GM23338 (cell line): ENCODE measurements around the gene PIAS4. TPM values are rescaled to one million over a fixed set of nuclear protein-coding genes. Genes with fewer than 3 reads are reported as not detected.

Source experiments
- ATAC-seq: fragments of 200-7000 bp; cut with Tn5 transposase; 3 replicates; pipeline ENCODE4 v1.9.1; 2020
- DNase-seq: peaks from one replicate; pipeline ENCODE4 v3.0.0-alpha.2; 2015; ENCODE audit warnings: low spot score
- H2AFZ ChIP-seq: fragments of 200-600 bp; sonication (generic); 2 replicates; pipeline ENCODE4 v1.8.0; 2016; ENCODE audit warnings: antibody characterized with exemption, mild to moderate bottlenecking, moderate library complexity
- H3F3A ChIP-seq: fragments of 200-600 bp; sonication (generic); replicated peaks from 2 replicates; pipeline ENCODE4 v1.8.0; 2017; ENCODE audit warnings: antibody characterized with exemption, mixed run types, low read depth
- H3K27ac ChIP-seq: fragments of 200-600 bp; sonication (generic); 2 replicates; pipeline ENCODE4 v1.6.1; 2016; ENCODE audit warnings: low read depth
- H3K27me3 ChIP-seq: fragments of 200-600 bp; sonication (generic); 2 replicates; pipeline ENCODE4 v1.8.0; 2016; ENCODE audit warnings: mild to moderate bottlenecking, mixed run types, moderate library complexity; ENCODE audit not compliant: insufficient read depth
- H3K36me3 ChIP-seq: fragments of 200-600 bp; sonication (generic); 2 replicates; pipeline ENCODE4 v1.8.0; 2016; ENCODE audit warnings: mild to moderate bottlenecking; ENCODE audit not compliant: insufficient read depth
- H3K4me1 ChIP-seq: fragments of 200-600 bp; sonication (generic); 2 replicates; pipeline ENCODE4 v1.8.0; 2016; ENCODE audit warnings: mild to moderate bottlenecking, moderate library complexity; ENCODE audit not compliant: insufficient read depth
- H3K4me2 ChIP-seq: fragments of 200-600 bp; sonication (generic); 2 replicates; pipeline ENCODE4 v1.7.1; 2017; ENCODE audit warnings: mixed run types
- H3K4me3 ChIP-seq: fragments of 200-600 bp; sonication (generic); 2 replicates; pipeline ENCODE4 v1.6.1; 2016; ENCODE audit warnings: mixed run types
- H3K79me2 ChIP-seq: fragments of 200-600 bp; sonication (generic); replicated peaks from 2 replicates; pipeline ENCODE4 v1.8.0; 2017; ENCODE audit warnings: mild to moderate bottlenecking; ENCODE audit not compliant: insufficient read depth
- H3K9me2 ChIP-seq: fragments of 200-600 bp; sonication (generic); 2 replicates; pipeline ENCODE4 v1.8.0; 2017; ENCODE audit not compliant: insufficient read depth
- H4K20me1 ChIP-seq: fragments of 200-600 bp; sonication (generic); replicated peaks from 2 replicates; pipeline ENCODE4 v1.8.0; 2017; ENCODE audit warnings: mild to moderate bottlenecking; ENCODE audit not compliant: insufficient read depth
- H3K27ac Mint-ChIP-seq: 2 replicates; pipeline ENCODE4 v1.8.0; 2020; ENCODE audit warnings: inconsistent platforms, mild to moderate bottlenecking, moderate library complexity, mixed read lengths
- H3K27me3 Mint-ChIP-seq: 3 replicates; pipeline ENCODE4 v1.8.0; 2022; ENCODE audit warnings: low read depth, mild to moderate bottlenecking, moderate library complexity, mixed read lengths, inconsistent platforms; ENCODE audit not compliant: insufficient read depth, poor library complexity
- H3K36me3 Mint-ChIP-seq: 3 replicates; pipeline ENCODE4 v1.8.0; 2021; ENCODE audit warnings: low read depth, mild to moderate bottlenecking, inconsistent platforms, moderate library complexity, mixed read lengths
- H3K4me1 Mint-ChIP-seq: 3 replicates; pipeline ENCODE4 v1.8.0; 2020; ENCODE audit warnings: mild to moderate bottlenecking, inconsistent platforms, mixed read lengths
- H3K4me3 Mint-ChIP-seq: 3 replicates; pipeline ENCODE4 v1.8.0; 2021; ENCODE audit warnings: moderate library complexity, mild to moderate bottlenecking, inconsistent platforms, mixed read lengths
- H3K9me3 Mint-ChIP-seq: 3 replicates; pipeline ENCODE4 v1.8.0; 2020; ENCODE audit warnings: moderate library complexity, mild to moderate bottlenecking, inconsistent platforms, mixed read lengths
- CREB1 ChIP-seq: fragments of 250-450 bp; sonication (Bioruptor Pico); IDR thresholded peaks from 2 replicates; pipeline ENCODE4 v1.5.0; 2020; ENCODE audit warnings: low read depth, mild to moderate bottlenecking, moderate library complexity
- CTCF ChIP-seq, 2 experiments: fragments of 200-600 bp in 1 of 2; sonication (generic) in 1 of 2; conservative IDR thresholded peaks; 2 replicates each; pipeline versions ENCODE4 v1.5.1 to v1.6.1; 2016 to 2017; ENCODE audit warnings: antibody characterized with exemption in 2 of 2, low read depth in 2 of 2, mild to moderate bottlenecking in 2 of 2, moderate library complexity in 1 of 2
- EZH2phosphoT487 ChIP-seq: fragments of 200-600 bp; sonication (generic); IDR thresholded peaks from one replicate; pipeline ENCODE4 v1.8.1; 2018; ENCODE audit warnings: antibody characterized with exemption; ENCODE audit not compliant: unreplicated experiment
- JUNB ChIP-seq: IDR thresholded peaks from one replicate; pipeline ENCODE4 v1.6.1; 2016; ENCODE audit warnings: antibody characterized with exemption; ENCODE audit not compliant: unreplicated experiment
- NANOG ChIP-seq: IDR thresholded peaks from 2 replicates; pipeline ENCODE4 v1.6.1; 2016; ENCODE audit warnings: antibody characterized with exemption, borderline replicate concordance
- POLR2AphosphoS5 ChIP-seq: IDR thresholded peaks from 2 replicates; pipeline ENCODE4 v1.6.1; 2016; ENCODE audit warnings: antibody characterized with exemption, low read depth
- ZNF114 ChIP-seq: fragments of 250-450 bp; sonication (Bioruptor Pico); IDR thresholded peaks from 2 replicates; pipeline ENCODE4 v1.5.0; 2020; ENCODE audit warnings: mild to moderate bottlenecking, moderate library complexity
- ZNF331 ChIP-seq: fragments of 250-450 bp; sonication (Bioruptor Pico); IDR thresholded peaks from 2 replicates; pipeline ENCODE4 v1.5.0; 2020; ENCODE audit warnings: low read depth, mild to moderate bottlenecking, moderate library complexity
- polyA plus RNA-seq: library from polyadenylated mRNA; unstranded; fragments of >200 nt; fragmentation: Nextera tagmentation; extraction: Ambion mirVana; gene quantifications from 2 replicates; pipeline ENCODE4 v1.2.1, GENCODE V29; 2016
- total RNA-seq: library from RNA; depleted of rRNA; stranded (reverse); fragments of >200 nt; shearing (Covaris generic); gene quantifications from 2 replicates; pipeline ENCODE4 v1.2.3, GENCODE V29; 2014
- TF ChIP-seq, protein P1 (sequence below): fragments of 250-450 bp; sonication (Bioruptor Pico); IDR thresholded peaks from 2 replicates; pipeline ENCODE4 v1.5.0; 2020; ENCODE audit warnings: mild to moderate bottlenecking, moderate library complexity
- TF ChIP-seq, protein P2 (sequence below): IDR thresholded peaks from 2 replicates; pipeline ENCODE4 v1.6.1; 2016; ENCODE audit warnings: antibody characterized with exemption

The PIAS4 gene
- total and polyA plus RNA-seq, 2 experiments from 2014 or later: 17.0 to 48.4 TPM

DNA sequence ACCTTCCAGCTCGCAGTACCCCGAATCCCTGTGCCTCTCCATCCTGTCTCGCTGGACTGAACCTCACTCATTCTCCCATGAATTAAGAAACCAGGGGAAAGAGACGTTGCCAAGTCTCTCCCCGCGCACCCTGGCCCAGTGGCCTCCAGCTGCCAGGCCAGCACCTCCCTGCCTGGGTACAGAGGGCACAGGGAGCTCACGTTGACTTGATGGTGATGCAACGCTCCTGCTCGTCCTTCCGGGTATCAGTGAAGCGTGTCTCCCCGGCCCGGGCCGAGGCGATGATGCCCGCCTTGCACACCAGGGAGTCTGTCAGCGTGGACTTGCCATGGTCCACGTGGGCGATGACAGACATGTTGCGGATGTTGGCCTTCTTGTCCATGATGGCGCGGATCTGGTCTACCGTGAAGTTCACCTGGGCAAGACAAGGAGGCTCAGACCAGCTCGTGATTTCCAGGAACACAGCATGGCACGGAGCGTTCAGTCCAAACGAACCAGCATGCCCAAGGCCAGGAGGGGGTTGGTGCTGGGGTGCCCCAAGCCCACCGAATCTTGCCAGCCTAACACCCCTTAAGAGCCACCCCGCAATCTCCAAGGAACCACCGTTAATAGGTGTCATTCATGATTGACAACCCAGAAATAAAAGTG lies 23.5 kb upstream of the PIAS4 start:
- H3F3A ChIP-seq: peaks cover 62% of the 10 kb centered on the region
- H3K4me3 ChIP-seq: peak overlapping the region; percentile 100
- H2AFZ ChIP-seq: no peak overlapping the region
- Mint-ChIP-seq H3K36me3 (peaks cover 63% of the 10 kb centered on the region), H3K9me3 (peaks cover 15% of the 10 kb centered on the region; the same call in 2 of the 3 replicates), H3K27ac (peak overlapping the region; percentile 99), H3K4me3 (peak overlapping the region; percentile 98), H3K27me3 (peaks cover 52% of the 10 kb centered on the region), H3K4me1 (peaks cover 37% of the 10 kb centered on the region)
- ATAC-seq: no peak
- no peak for TF ChIP-seq CREB1 (CRISPR knock-in tag)
- no peak for TF ChIP-seq NANOG
- 0 out of 2 replicates have a peak, but pooled peaks have one; percentile 34 for TF ChIP-seq POLR2AphosphoS5
- H3K36me3 ChIP-seq: peaks cover 53% of the 10 kb centered on the region
- DNase-seq: no peak
- H4K20me1 ChIP-seq: peaks cover 56% of the 10 kb centered on the region
- H3K27ac ChIP-seq: peak overlapping the region; percentile 95
- H3K4me2 ChIP-seq: peak overlapping the region; percentile 100
- peaks cover 61% of the 10 kb centered on the region for H3K79me2 ChIP-seq
- H3K27me3 ChIP-seq: peaks cover 7% of the 10 kb centered on the region; the same call in 1 of the 2 replicates
- H3K9me2 ChIP-seq: no peaks in the 10 kb centered on the region
- peaks cover 20% of the 10 kb centered on the region for H3K4me1 ChIP-seq

DNA sequence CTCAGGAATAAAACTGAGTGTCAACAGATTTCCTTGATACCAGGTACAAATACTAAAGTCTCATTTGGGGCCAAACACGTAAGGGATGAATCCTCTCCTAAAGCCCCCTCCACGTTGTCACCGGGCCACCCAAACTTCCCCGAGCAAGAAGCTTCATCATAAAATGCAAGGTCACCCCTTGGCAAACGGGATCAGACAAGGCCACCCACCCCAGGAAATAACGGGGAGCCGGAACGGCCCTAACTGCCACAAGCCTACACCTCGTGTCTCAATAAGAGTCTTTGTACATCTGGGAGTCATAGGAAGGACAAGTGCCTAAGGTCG lies 23.0 kb upstream of the PIAS4 start:
- Mint-ChIP-seq H3K4me3 (peak overlapping the region; percentile 98), H3K27ac (peak overlapping the region; percentile 99), H3K36me3 (peaks cover 59% of the 10 kb centered on the region), H3K9me3 (peaks cover 15% of the 10 kb centered on the region; the same call in 2 of the 3 replicates), H3K4me1 (peaks cover 37% of the 10 kb centered on the region), H3K27me3 (peaks cover 49% of the 10 kb centered on the region)
- Histone ChIP-seq H3K27me3 (peaks cover 7% of the 10 kb centered on the region; the same call in 1 of the 2 replicates), H3K4me3 (peak overlapping the region; percentile 100), H4K20me1 (peaks cover 51% of the 10 kb centered on the region), H2AFZ (no peak overlapping the region), H3K79me2 (peaks cover 58% of the 10 kb centered on the region), H3K9me2 (no peaks in the 10 kb centered on the region), H3K27ac (peak overlapping the region; percentile 95), H3K4me1 (peaks cover 20% of the 10 kb centered on the region), H3K36me3 (peaks cover 48% of the 10 kb centered on the region), H3F3A (peaks cover 57% of the 10 kb centered on the region), H3K4me2 (peak overlapping the region; percentile 100)
- no peak for DNase-seq
- no peak for ATAC-seq
- TF ChIP-seq JUNB (no peak), ZNF331 (CRISPR knock-in tag) (no peak), CREB1 (CRISPR knock-in tag) (no peak), ZNF114 (CRISPR knock-in tag) (no peak), CTCF (conservative IDR thresholded peaks at IDR 0.05; ENCODE audit: low read depth in 2 of 2) (no peak), POLR2AphosphoS5 (no peak), EZH2phosphoT487 (no peak)
- TF ChIP-seq, protein P1, sequence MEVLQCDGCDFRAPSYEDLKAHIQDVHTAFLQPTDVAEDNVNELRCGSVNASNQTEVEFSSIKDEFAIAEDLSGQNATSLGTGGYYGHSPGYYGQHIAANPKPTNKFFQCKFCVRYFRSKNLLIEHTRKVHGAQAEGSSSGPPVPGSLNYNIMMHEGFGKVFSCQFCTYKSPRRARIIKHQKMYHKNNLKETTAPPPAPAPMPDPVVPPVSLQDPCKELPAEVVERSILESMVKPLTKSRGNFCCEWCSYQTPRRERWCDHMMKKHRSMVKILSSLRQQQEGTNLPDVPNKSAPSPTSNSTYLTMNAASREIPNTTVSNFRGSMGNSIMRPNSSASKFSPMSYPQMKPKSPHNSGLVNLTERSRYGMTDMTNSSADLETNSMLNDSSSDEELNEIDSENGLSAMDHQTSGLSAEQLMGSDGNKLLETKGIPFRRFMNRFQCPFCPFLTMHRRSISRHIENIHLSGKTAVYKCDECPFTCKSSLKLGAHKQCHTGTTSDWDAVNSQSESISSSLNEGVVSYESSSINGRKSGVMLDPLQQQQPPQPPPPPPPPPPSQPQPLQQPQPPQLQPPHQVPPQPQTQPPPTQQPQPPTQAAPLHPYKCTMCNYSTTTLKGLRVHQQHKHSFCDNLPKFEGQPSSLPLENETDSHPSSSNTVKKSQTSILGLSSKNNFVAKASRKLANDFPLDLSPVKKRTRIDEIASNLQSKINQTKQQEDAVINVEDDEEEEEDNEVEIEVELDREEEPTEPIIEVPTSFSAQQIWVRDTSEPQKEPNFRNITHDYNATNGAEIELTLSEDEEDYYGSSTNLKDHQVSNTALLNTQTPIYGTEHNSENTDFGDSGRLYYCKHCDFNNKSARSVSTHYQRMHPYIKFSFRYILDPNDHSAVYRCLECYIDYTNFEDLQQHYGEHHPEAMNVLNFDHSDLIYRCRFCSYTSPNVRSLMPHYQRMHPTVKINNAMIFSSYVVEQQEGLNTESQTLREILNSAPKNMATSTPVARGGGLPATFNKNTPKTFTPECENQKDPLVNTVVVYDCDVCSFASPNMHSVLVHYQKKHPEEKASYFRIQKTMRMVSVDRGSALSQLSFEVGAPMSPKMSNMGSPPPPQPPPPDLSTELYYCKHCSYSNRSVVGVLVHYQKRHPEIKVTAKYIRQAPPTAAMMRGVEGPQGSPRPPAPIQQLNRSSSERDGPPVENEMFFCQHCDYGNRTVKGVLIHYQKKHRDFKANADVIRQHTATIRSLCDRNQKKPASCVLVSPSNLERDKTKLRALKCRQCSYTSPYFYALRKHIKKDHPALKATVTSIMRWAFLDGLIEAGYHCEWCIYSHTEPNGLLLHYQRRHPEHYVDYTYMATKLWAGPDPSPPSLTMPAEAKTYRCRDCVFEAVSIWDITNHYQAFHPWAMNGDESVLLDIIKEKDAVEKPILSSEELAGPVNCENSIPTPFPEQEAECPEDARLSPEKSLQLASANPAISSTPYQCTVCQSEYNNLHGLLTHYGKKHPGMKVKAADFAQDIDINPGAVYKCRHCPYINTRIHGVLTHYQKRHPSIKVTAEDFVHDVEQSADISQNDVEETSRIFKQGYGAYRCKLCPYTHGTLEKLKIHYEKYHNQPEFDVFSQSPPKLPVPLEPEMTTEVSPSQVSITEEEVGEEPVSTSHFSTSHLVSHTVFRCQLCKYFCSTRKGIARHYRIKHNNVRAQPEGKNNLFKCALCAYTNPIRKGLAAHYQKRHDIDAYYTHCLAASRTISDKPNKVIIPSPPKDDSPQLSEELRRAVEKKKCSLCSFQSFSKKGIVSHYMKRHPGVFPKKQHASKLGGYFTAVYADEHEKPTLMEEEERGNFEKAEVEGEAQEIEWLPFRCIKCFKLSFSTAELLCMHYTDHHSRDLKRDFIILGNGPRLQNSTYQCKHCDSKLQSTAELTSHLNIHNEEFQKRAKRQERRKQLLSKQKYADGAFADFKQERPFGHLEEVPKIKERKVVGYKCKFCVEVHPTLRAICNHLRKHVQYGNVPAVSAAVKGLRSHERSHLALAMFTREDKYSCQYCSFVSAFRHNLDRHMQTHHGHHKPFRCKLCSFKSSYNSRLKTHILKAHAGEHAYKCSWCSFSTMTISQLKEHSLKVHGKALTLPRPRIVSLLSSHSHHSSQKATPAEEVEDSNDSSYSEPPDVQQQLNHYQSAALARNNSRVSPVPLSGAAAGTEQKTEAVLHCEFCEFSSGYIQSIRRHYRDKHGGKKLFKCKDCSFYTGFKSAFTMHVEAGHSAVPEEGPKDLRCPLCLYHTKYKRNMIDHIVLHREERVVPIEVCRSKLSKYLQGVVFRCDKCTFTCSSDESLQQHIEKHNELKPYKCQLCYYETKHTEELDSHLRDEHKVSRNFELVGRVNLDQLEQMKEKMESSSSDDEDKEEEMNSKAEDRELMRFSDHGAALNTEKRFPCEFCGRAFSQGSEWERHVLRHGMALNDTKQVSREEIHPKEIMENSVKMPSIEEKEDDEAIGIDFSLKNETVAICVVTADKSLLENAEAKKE (CRISPR knock-in tag): no peak
- TF ChIP-seq, protein P2, sequence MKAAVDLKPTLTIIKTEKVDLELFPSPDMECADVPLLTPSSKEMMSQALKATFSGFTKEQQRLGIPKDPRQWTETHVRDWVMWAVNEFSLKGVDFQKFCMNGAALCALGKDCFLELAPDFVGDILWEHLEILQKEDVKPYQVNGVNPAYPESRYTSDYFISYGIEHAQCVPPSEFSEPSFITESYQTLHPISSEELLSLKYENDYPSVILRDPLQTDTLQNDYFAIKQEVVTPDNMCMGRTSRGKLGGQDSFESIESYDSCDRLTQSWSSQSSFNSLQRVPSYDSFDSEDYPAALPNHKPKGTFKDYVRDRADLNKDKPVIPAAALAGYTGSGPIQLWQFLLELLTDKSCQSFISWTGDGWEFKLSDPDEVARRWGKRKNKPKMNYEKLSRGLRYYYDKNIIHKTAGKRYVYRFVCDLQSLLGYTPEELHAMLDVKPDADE: no peak
